Upper lobe of left lung (tissue), 6 donors: Measurements from ENCODE around the gene SGO2. TPM values are rescaled to one million over a fixed set of nuclear protein-coding genes. Genes with fewer than 3 reads are reported as not detected.
"Not testable (repeated sequence)": the region's sequence is repeated elsewhere in the genome, so short reads cannot be mapped to it uniquely, and the experiment has no call there.

Source experiments
- ATAC-seq, 2 donors: fragments of 200-7000 bp; cut with Tn5 transposase; one replicate each; pipeline ENCODE4 v1.9.1; 2022; ENCODE audit warnings: mild to moderate bottlenecking in 2 of 2, moderate library complexity in 2 of 2; ENCODE audit not compliant: low FRiP score in 2 of 2
- DNase-seq, 2 donors: peaks; one replicate each; pipeline ENCODE4 v3.0.0-alpha.2; 2019 to 2020
- H3K27ac ChIP-seq, 4 donors: fragments of 200-600 bp; sonication (generic); one replicate each; pipeline ENCODE4 v1.5.1; 2016 to 2019
- H3K27me3 ChIP-seq, 4 donors: fragments of 200-600 bp; sonication (generic); one replicate each; pipeline ENCODE4 v1.5.1; 2017 to 2019
- H3K36me3 ChIP-seq, 4 donors: fragments of 200-600 bp; sonication (generic); one replicate each; pipeline ENCODE4 v1.5.1; 2016 to 2019
- H3K4me1 ChIP-seq, 4 donors: fragments of 200-600 bp; sonication (generic); one replicate each; pipeline ENCODE4 v1.5.1; 2018 to 2019
- H3K4me3 ChIP-seq, 4 donors: fragments of 200-600 bp; sonication (generic); one replicate each; pipeline ENCODE4 v1.5.1; 2017 to 2019; ENCODE audit warnings: mild to moderate bottlenecking in 2 of 4, moderate library complexity in 1 of 4
- H3K9me3 ChIP-seq, 4 donors: fragments of 200-600 bp; sonication (generic); one replicate each; pipeline ENCODE4 v1.5.1; 2018 to 2019
- CTCF ChIP-seq, 6 experiments: fragments of 450-650 bp in 4 of 6; fragments of 200-600 bp in 2 of 6; sonication (generic) in 2 of 6; IDR thresholded peaks; one replicate each; pipeline ENCODE4 v1.5.1; 2016 to 2019; ENCODE audit warnings: antibody characterized with exemption in 6 of 6
- EP300 ChIP-seq, 4 donors: sonication (generic); formaldehyde crosslinking; IDR thresholded peaks; one replicate each; pipeline ENCODE4 v1.5.1; 2017; ENCODE audit warnings: antibody characterized with exemption in 4 of 4, control low read depth in 2 of 4
- POLR2A ChIP-seq, 4 donors: fragments of 450-650 bp; IDR thresholded peaks; one replicate each; pipeline ENCODE4 v1.5.1; 2016 to 2017; ENCODE audit warnings: antibody characterized with exemption in 4 of 4, mild to moderate bottlenecking in 2 of 4
- POLR2AphosphoS5 ChIP-seq, 2 donors: sonication (generic); formaldehyde crosslinking; IDR thresholded peaks; one replicate each; pipeline ENCODE4 v1.5.1; 2017; ENCODE audit warnings: antibody characterized with exemption in 2 of 2
- WGBS, 2 donors: methylation state at CpG; one replicate each; pipeline ENCODE4 v1.1.5; 2017 to 2018; 5-methylcytosine and 5-hydroxymethylcytosine counted together
- total RNA-seq, 6 donors: library from RNA; depleted of rRNA in 4 of 6; stranded (reverse); fragments of >200 nt in 4 of 6; gene quantifications; one replicate each; pipeline versions ENCODE4 v1.1.0 to v1.2.1, GENCODE V29; 2016 to 2021
- donor health status: DM: no; HTN: no; CAD: no; lungs with moderate emphysema.
- donor health status: DM: no; HTN: yes; CAD: no; lungs with severe emphysema.

SGO2 gene
- total RNA-seq, 6 donors from 2014 or later = 0.55 to 8.3 (median 2.8) TPM

- no peak for ATAC-seq
- H3K27ac ChIP-seq = no peak overlapping the region
- no peaks in the 10 kb centered on the region for H3K9me3 ChIP-seq
- WGBS, 2 donors = 59 to 63% methylated on average over 5 of the region's 5 CpGs
- DNase-seq = no peak
- no peaks in the 10 kb centered on the region for H3K36me3 ChIP-seq
- H3K4me3 ChIP-seq = no peak overlapping the region
- TF ChIP-seq POLR2A (IDR thresholded peaks at IDR 0.05) (no peak), POLR2AphosphoS5 (IDR thresholded peaks at IDR 0.05) (no peak), CTCF (IDR thresholded peaks at IDR 0.05) (no peak), EP300 (IDR thresholded peaks at IDR 0.05) (no peak)
- no peaks in the 10 kb centered on the region for H3K4me1 ChIP-seq
- H3K27me3 ChIP-seq = no peaks in the 10 kb centered on the region
Measured at GRCh38 chr2:200604571-200605255, 78.7 kb downstream of the SGO2 start.

GRCh38 chr2:200608341-200609027, 82.5 kb downstream of the SGO2 start:
- ATAC-seq (no peak), DNase-seq (no peak)
- Histone ChIP-seq H3K27ac (no peak overlapping the region), H3K4me1 (no peaks in the 10 kb centered on the region), H3K36me3 (no peaks in the 10 kb centered on the region), H3K4me3 (no peak overlapping the region), H3K9me3 (no peaks in the 10 kb centered on the region), H3K27me3 (no peaks in the 10 kb centered on the region)
- TF ChIP-seq POLR2AphosphoS5 (IDR thresholded peaks at IDR 0.05) (no peak), EP300 (IDR thresholded peaks at IDR 0.05) (no peak), POLR2A (IDR thresholded peaks at IDR 0.05) (no peak)
- WGBS, 2 donors = 51 to 60% methylated on average over 3 of the region's 3 CpGs

GRCh38 chr2:200609028-200609614, 83.1 kb downstream of the SGO2 start:
- Histone ChIP-seq H3K4me1 (no peaks in the 10 kb centered on the region), H3K9me3 (no peaks in the 10 kb centered on the region), H3K4me3 (no peak overlapping the region), H3K36me3 (no peaks in the 10 kb centered on the region), H3K27ac (no peak overlapping the region), H3K27me3 (no peaks in the 10 kb centered on the region)
- DNase-seq = no peak
- TF ChIP-seq EP300 (IDR thresholded peaks at IDR 0.05) (no peak), CTCF (IDR thresholded peaks at IDR 0.05) (no peak), POLR2A (IDR thresholded peaks at IDR 0.05) (no peak), POLR2AphosphoS5 (IDR thresholded peaks at IDR 0.05) (no peak)
- ATAC-seq = peak in 1 of 2 donors; percentile 92

- H3K36me3 ChIP-seq, H3K27me3 ChIP-seq, H3K4me1 ChIP-seq, H3K9me3 ChIP-seq, H3K27ac ChIP-seq, DNase-seq, ATAC-seq, H3K4me3 ChIP-seq: not testable (repeated sequence)
- 83 to 88% methylated on average over 3 of the region's 3 CpGs for WGBS, 2 donors
Measured at GRCh38 chr2:200610217-200610616, 84.2 kb downstream of the SGO2 start.

- Histone ChIP-seq H3K27ac (no peak overlapping the region), H3K27me3 (no peaks in the 10 kb centered on the region), H3K4me3 (no peak overlapping the region), H3K9me3 (no peaks in the 10 kb centered on the region), H3K4me1 (no peaks in the 10 kb centered on the region), H3K36me3 (no peaks in the 10 kb centered on the region)
- ATAC-seq = no peak
- TF ChIP-seq POLR2AphosphoS5 (IDR thresholded peaks at IDR 0.05) = no peak
- no peak for TF ChIP-seq POLR2A (IDR thresholded peaks at IDR 0.05)
- no peak for TF ChIP-seq EP300 (IDR thresholded peaks at IDR 0.05)
- TF ChIP-seq CTCF (IDR thresholded peaks at IDR 0.05) = no peak
- WGBS, 2 donors = 79% methylated on average over 4 of the region's 4 CpGs
- DNase-seq = no peak
Measured at GRCh38 chr2:200613692-200614091, 87.7 kb downstream of the SGO2 start.
